SKM-1 treated with dmso at 0.1 percent for 144 hours (cell line): ENCODE measurements around the gene OR2T6.
"Not testable (repeated sequence)": the region's sequence is repeated elsewhere in the genome, so short reads cannot be mapped to it uniquely, and the experiment has no call there.

ENCODE experiments used
- DNase-seq: peaks from one replicate; lab custom pipeline; 2025; ENCODE audit not compliant: unreplicated experiment; lab: John Stamatoyannopoulos, UW

OR2T6 gene

DNA sequence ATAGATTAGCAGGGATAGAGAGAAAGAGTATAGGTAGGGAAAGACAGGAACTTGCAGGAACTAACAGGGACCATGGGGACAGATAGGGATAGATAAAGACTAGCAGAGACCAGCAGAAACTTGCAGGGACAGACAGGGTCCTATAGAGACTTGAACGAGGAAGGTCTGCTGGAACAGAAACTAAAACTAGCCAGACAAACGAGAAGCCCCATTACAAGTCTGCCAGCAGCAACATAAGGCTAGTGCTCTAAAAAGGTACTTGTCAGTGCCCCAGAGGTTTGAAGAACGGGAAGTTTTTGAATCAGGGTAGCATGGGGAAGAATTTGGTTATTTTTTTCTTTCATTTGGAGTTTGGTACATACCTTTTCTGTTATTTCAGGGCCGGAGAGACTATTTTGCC is 56.7 kb downstream of the OR2T6 start:
- DNase-seq: not testable (repeated sequence)

GRCh38 chr1:248433811-248434415 is 58.4 kb downstream of the OR2T6 start:
- not testable (repeated sequence) for DNase-seq

GRCh38 chr1:248434913-248435312 is 59.4 kb downstream of the OR2T6 start:
- not testable (repeated sequence) for DNase-seq

DNA sequence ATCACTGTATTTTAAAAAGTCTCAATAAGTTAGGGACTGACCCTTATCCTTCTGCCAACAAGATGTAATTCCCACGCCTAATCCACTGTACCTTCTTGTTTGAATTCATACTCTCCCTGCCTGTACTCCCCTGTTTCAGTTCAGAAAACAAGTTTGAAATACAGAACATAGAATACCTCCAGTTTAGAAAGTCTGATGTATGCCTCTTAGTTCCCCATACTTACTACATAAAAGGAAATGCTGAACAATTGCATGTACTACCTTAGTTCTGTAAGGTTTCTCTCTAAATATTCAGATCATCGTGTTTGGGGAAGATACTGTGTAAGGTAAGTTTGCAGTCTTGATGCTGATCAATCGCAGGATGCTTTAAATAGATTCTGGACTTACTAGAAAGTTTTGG is 60.8 kb downstream of the OR2T6 start:
- not testable (repeated sequence) for DNase-seq

GRCh38 chr1:248438668-248439067 is 63.1 kb downstream of the OR2T6 start:
- not testable (repeated sequence) for DNase-seq

- not testable (repeated sequence) for DNase-seq
These were observed 63.7 kb downstream of the OR2T6 start for GRCh38 chr1:248439283-248439682.
